Activated B cell treated with CpG ODN at 0.5 μM for 24 hours (primary cell): Measurements from ENCODE around the gene RNF224. TPM values are rescaled to one million over a fixed set of nuclear protein-coding genes. Genes with fewer than 3 reads are reported as not detected.

ENCODE experiments used
- ATAC-seq: fragments of 200-7000 bp; cut with Tn5 transposase; one replicate; pipeline ENCODE4 v1.10.0; 2021; ENCODE audit warnings: low read depth, mild to moderate bottlenecking, moderate library complexity
- CTCF ChIA-PET: fragments of 350-600 bp; sonication (Branson Sonifier 250); formaldehyde crosslinking; loops from one replicate; lab custom pipeline; 2021; ENCODE audit warnings: antibody characterized with exemption; lab: Charles Lee
- POLR2A ChIA-PET: fragments of 350-600 bp; sonication (Branson Sonifier 250); formaldehyde crosslinking; loops from one replicate; lab custom pipeline; 2021; ENCODE audit warnings: antibody characterized with exemption; lab: Charles Lee
- DNase-seq: peaks from one replicate; pipeline ENCODE4 v3.0.0; 2022
- H3K27ac Mint-ChIP-seq: one replicate; pipeline ENCODE4 v1.8.0; 2020; ENCODE audit warnings: mixed read lengths
- H3K27me3 Mint-ChIP-seq: one replicate; pipeline ENCODE4 v1.8.0; 2021; ENCODE audit warnings: mixed read lengths
- H3K36me3 Mint-ChIP-seq: one replicate; pipeline ENCODE4 v1.8.0; 2021; ENCODE audit warnings: low read depth, mixed read lengths
- H3K4me1 Mint-ChIP-seq: one replicate; pipeline ENCODE4 v1.8.0; 2021; ENCODE audit warnings: mixed read lengths
- H3K4me3 Mint-ChIP-seq: one replicate; pipeline ENCODE4 v1.8.0; 2020; ENCODE audit warnings: mild to moderate bottlenecking, mixed read lengths
- H3K9me3 Mint-ChIP-seq: one replicate; pipeline ENCODE4 v1.8.0; 2020; ENCODE audit warnings: mixed read lengths
- CTCF ChIP-seq: fragments of 200-600 bp; IDR thresholded peaks from one replicate; pipeline ENCODE4 v1.8.0; 2022; ENCODE audit warnings: antibody characterized with exemption, mild to moderate bottlenecking
- intact Hi-C: fragments of 100-400 bp; cut with micrococcal nuclease; formaldehyde crosslinking; loops from one replicate; pipeline ENCODE4 v1.15.1; 2024
- total RNA-seq: library from RNA; stranded (reverse); gene quantifications from 2 replicates; pipeline ENCODE4 v1.2.3, GENCODE V29; 2022

Gene RNF224
- total RNA-seq, 1 donor from 2014 or later, result not detected

- DNase-seq (no peak), ATAC-seq (no peak)
- CTCF ChIA-PET, result interaction anchor here (0.9 to 4.1 kb wide), 9 partner anchors 8 to 199 kb away, joined by 3 to 21 read pairs (median 10); partner anchors contain the start of genes ANAPC2, NPDC1 and SSNA1
- no peak for TF ChIP-seq CTCF
- Mint-ChIP-seq H3K4me3 (no peak overlapping the region), H3K27ac (peak overlapping the region; percentile 15), H3K27me3 (peaks cover 2% of the 10 kb centered on the region), H3K36me3 (no peaks in the 10 kb centered on the region), H3K9me3 (no peaks in the 10 kb centered on the region), H3K4me1 (peaks cover 16% of the 10 kb centered on the region)
- intact Hi-C loops, result loop anchor here (1.0 to 10.0 kb wide), 5 partner anchors 39 to 343 kb away; partner anchors contain the start of genes C8G, FBXW5, NPDC1 and TRAF2
- POLR2A ChIA-PET, result interaction anchor here (0.6 to 1.9 kb wide), 6 partner anchors 23 to 181 kb away, joined by 3 to 10 read pairs (median 4); partner anchors contain the start of genes ANAPC2, MAN1B1, NDOR1 and SSNA1
Observed at GRCh38 chr9:137227853-137228505, 677 bp downstream of the RNF224 start.

GRCh38 chr9:137228506-137228967, 1.2 kb downstream of the RNF224 start:
- no peak for TF ChIP-seq CTCF
- Mint-ChIP-seq H3K36me3 (no peaks in the 10 kb centered on the region), H3K9me3 (no peaks in the 10 kb centered on the region), H3K27me3 (peaks cover 2% of the 10 kb centered on the region), H3K27ac (no peak overlapping the region), H3K4me3 (no peak overlapping the region), H3K4me1 (peaks cover 12% of the 10 kb centered on the region)
- ATAC-seq, result no peak
- ChIA-PET POLR2A (interaction anchor here (1.0 to 1.9 kb wide), 3 partner anchors 39 to 182 kb away, joined by 3 to 10 read pairs (median 4); partner anchors contain the start of genes ANAPC2 and SSNA1), CTCF (interaction anchor here (4.1 kb wide), 1 partner anchor 182 kb away, joined by 21 read pairs; the partner anchor contains the start of gene NPDC1)
- intact Hi-C loops, result loop anchor here (10.0 kb wide), 2 partner anchors 284 to 344 kb away; partner anchors contain the start of genes C8G, FBXW5 and TRAF2
- DNase-seq, result no peak

- ATAC-seq (no peak), DNase-seq (no peak)
- Mint-ChIP-seq H3K4me3 (no peak overlapping the region), H3K36me3 (no peaks in the 10 kb centered on the region), H3K27ac (no peak overlapping the region), H3K4me1 (peaks cover 11% of the 10 kb centered on the region), H3K9me3 (no peaks in the 10 kb centered on the region), H3K27me3 (peaks cover 2% of the 10 kb centered on the region)
- no peak for TF ChIP-seq CTCF
- ChIA-PET POLR2A (no interaction called here), CTCF (interaction anchor here (1.5 kb wide), 1 partner anchor 200 kb away, joined by 3 read pairs; no protein-coding TSS in a partner anchor)
- intact Hi-C loops, result loop anchor here (10.0 kb wide), 2 partner anchors 284 to 344 kb away; partner anchors contain the start of genes C8G, FBXW5 and TRAF2
Observed at GRCh38 chr9:137228968-137229896, 1.9 kb downstream of the RNF224 start.

- CTCF ChIA-PET, result interaction anchor here (1.5 kb wide), 1 partner anchor 201 kb away, joined by 3 read pairs; no protein-coding TSS in a partner anchor
- POLR2A ChIA-PET, result no interaction called here
Observed at GRCh38 chr9:137229903-137230704, 2.8 kb downstream of the RNF224 start.

More at GRCh38 chr9:137229903-137230704, 2.8 kb downstream of the RNF224 start:
- Mint-ChIP-seq H3K4me1 (peaks cover 18% of the 10 kb centered on the region), H3K9me3 (no peaks in the 10 kb centered on the region), H3K36me3 (no peaks in the 10 kb centered on the region), H3K27ac (no peak overlapping the region), H3K27me3 (peaks cover 2% of the 10 kb centered on the region), H3K4me3 (no peak overlapping the region)
- no peak for TF ChIP-seq CTCF
- intact Hi-C loops, result loop anchor here (10.0 kb wide), 2 partner anchors 285 to 345 kb away; partner anchors contain the start of genes C8G, FBXW5 and TRAF2
- no peak for DNase-seq
- no peak for ATAC-seq
